Measurements from ENCODE around the gene PSMC3.

DNA sequence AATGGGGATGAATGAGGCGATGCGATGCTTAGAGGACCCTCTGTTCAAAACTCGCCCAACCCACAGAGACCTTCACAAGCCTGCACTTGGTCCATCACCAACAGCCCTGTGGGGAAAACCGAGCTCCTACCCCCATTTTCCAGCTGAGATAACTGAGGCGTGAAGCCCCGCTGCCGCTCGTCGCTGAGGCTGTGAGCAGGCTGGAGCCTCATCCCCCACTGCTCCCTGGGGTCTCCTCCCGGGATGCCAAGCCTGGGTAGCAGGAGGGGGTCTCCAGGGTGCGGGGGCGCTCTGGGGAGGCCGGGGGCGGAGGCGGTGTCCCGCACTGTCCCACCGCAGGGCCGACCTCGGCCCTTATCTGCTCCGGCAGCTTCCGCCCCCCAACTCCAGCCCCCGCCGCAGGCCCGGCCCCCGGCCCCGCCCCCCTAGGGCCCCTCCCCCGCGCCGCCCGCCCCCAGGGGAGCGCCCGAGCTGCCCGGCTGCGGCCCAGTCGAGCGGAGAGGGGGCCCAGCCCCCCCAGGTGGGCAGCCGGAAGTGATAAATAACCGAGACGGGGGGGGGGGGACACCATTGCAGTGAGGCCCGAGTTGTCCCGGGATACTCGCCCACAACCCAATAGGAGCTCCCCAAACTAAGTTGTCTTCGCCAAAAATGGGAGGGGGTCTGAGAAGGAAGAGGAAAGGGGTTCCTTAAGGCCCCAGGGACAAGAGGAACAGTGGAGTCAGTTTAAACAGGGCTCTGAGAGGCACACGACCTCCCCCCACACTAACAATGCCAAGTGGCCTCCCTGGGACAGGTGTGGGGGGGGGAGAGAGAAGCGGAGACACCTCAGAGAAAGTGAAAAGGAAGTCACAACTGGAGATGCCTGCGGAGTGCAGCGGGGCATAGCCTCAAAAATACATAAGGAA is 26.1 kb downstream of the PSMC3 start:
- TF ChIP-seq, protein P1, sequence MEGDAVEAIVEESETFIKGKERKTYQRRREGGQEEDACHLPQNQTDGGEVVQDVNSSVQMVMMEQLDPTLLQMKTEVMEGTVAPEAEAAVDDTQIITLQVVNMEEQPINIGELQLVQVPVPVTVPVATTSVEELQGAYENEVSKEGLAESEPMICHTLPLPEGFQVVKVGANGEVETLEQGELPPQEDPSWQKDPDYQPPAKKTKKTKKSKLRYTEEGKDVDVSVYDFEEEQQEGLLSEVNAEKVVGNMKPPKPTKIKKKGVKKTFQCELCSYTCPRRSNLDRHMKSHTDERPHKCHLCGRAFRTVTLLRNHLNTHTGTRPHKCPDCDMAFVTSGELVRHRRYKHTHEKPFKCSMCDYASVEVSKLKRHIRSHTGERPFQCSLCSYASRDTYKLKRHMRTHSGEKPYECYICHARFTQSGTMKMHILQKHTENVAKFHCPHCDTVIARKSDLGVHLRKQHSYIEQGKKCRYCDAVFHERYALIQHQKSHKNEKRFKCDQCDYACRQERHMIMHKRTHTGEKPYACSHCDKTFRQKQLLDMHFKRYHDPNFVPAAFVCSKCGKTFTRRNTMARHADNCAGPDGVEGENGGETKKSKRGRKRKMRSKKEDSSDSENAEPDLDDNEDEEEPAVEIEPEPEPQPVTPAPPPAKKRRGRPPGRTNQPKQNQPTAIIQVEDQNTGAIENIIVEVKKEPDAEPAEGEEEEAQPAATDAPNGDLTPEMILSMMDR (conservative IDR thresholded peaks at IDR 0.05; ENCODE audit: low read depth, low read length), result no peak
- TF ChIP-seq EZH2 (IDR thresholded peaks at IDR 0.05; ENCODE audit: low read length, unreplicated experiment) (no peak), EZH2phosphoT487 (IDR thresholded peaks at IDR 0.05; ENCODE audit: borderline replicate concordance, low read length) (no peak)
